A549 (cell line): ENCODE data around the gene SLC31A2. TPM values are rescaled to one million over a fixed set of nuclear protein-coding genes. Genes with fewer than 3 reads are reported as not detected.

Experiments used
- ATAC-seq, 2 experiments: fragments of 200-7000 bp in 1 of 2; fragments of >200 bp in 1 of 2; cut with Nextera tagmentation in 1 of 2; cut with Tn5 transposase in 1 of 2; 3 replicates each; pipeline versions ENCODE4 v1.8.0 to v1.9.1; 2018 to 2020; ENCODE audit warnings: mild to moderate bottlenecking in 1 of 2, moderate library complexity in 1 of 2
- CTCF ChIA-PET: fragments of 300-600 bp; sonication (Branson Sonifier 250); formaldehyde crosslinking; extraction: SDS; loops from one replicate; lab custom pipeline; 2021; ENCODE audit warnings: antibody characterized with exemption, inconsistent platforms; lab: Yijun Ruan, JAX
- POLR2A ChIA-PET: fragments of 350-600 bp; formaldehyde crosslinking; extraction: SDS; loops from one replicate; lab custom pipeline; 2021; ENCODE audit warnings: antibody characterized with exemption, inconsistent platforms; lab: Yijun Ruan, JAX
- DNase-seq, 2 experiments: peaks; one replicate each; pipeline versions ENCODE4 v3.0.0 to v3.0.0-alpha.2; 2011 to 2016; ENCODE audit warnings: low read depth in 1 of 2, low spot score in 1 of 2
- FAIRE-seq: peaks from 2 replicates; lab custom pipeline; 2011; peaks lifted over from hg19 to GRCh38; lab: Jason Lieb, UNC
- H3K27ac ChIP-seq, 2 experiments: fragments of >200 bp; sonication (Bioruptor Twin); formaldehyde crosslinking; 3 replicates each; pipeline ENCODE4 v1.5.1; 2016 to 2017
- H3K4me1 ChIP-seq: fragments of >200 bp; sonication (Bioruptor Twin); formaldehyde crosslinking; 3 replicates; pipeline ENCODE4 v1.6.1; 2016
- H3K4me2 ChIP-seq: fragments of >200 bp; sonication (Bioruptor Twin); formaldehyde crosslinking; 3 replicates; pipeline ENCODE4 v1.6.1; 2016
- H3K4me3 ChIP-seq: fragments of >200 bp; sonication (Bioruptor Twin); formaldehyde crosslinking; 3 replicates; pipeline ENCODE4 v1.5.1; 2016
- H3K9me3 ChIP-seq: fragments of >200 bp; sonication (Bioruptor Twin); formaldehyde crosslinking; 3 replicates; pipeline ENCODE4 v1.6.1; 2016
- BCL3 ChIP-seq: fragments of >200 bp; sonication (Bioruptor Twin); formaldehyde crosslinking; IDR thresholded peaks from 3 replicates; pipeline ENCODE4 v1.6.1; 2016
- CBX2 ChIP-seq: fragments of 200-600 bp; sonication (generic); IDR thresholded peaks from 2 replicates; pipeline ENCODE4 v1.6.1; 2016; ENCODE audit warnings: low read depth, mild to moderate bottlenecking, borderline replicate concordance
- CBX8 ChIP-seq: fragments of 200-600 bp; sonication (generic); IDR thresholded peaks from 2 replicates; pipeline ENCODE4 v1.6.1; 2016
- CHD2 ChIP-seq: fragments of 150-350 bp; IDR thresholded peaks from 2 replicates; pipeline ENCODE4 v1.6.1; 2014; ENCODE audit warnings: low read length; ENCODE audit not compliant: partially characterized antibody
- EHF ChIP-seq: fragments of 250-450 bp; sonication (Bioruptor Pico); IDR thresholded peaks from 2 replicates; pipeline ENCODE4 v1.5.0; 2020; ENCODE audit warnings: mild to moderate bottlenecking
- EP300 ChIP-seq, 2 experiments: fragments of >200 bp; sonication (Bioruptor Twin); formaldehyde crosslinking; IDR thresholded peaks; 2 replicates in 1 of 2; 3 replicates in 1 of 2; pipeline ENCODE4 v1.6.1; 2016 to 2017
- HDAC2 ChIP-seq: fragments of 200-600 bp; sonication (generic); IDR thresholded peaks from 2 replicates; pipeline ENCODE4 v1.6.1; 2016
- HOXA7 ChIP-seq: fragments of 250-450 bp; sonication (Bioruptor Pico); IDR thresholded peaks from 2 replicates; pipeline ENCODE4 v1.5.0; 2020; ENCODE audit warnings: mild to moderate bottlenecking, moderate library complexity
- HOXB13 ChIP-seq: fragments of 250-450 bp; sonication (Bioruptor Pico); IDR thresholded peaks from 2 replicates; pipeline ENCODE4 v1.5.0; 2020; ENCODE audit warnings: low read depth, mild to moderate bottlenecking, moderate library complexity
- HOXB5 ChIP-seq: fragments of 250-450 bp; sonication (Bioruptor Pico); IDR thresholded peaks from 2 replicates; pipeline ENCODE4 v1.5.0; 2020; ENCODE audit warnings: mild to moderate bottlenecking, moderate library complexity
- JUNB ChIP-seq: fragments of >200 bp; sonication (Bioruptor Twin); formaldehyde crosslinking; IDR thresholded peaks from 2 replicates; pipeline ENCODE4 v1.6.1; 2016
- MAZ ChIP-seq: fragments of 150-350 bp; IDR thresholded peaks from 2 replicates; pipeline ENCODE4 v1.6.1; 2014; ENCODE audit warnings: antibody characterized with exemption, low read depth, low read length, borderline replicate concordance
- NPAS2 ChIP-seq: fragments of 250-450 bp; sonication (Bioruptor Pico); IDR thresholded peaks from 2 replicates; pipeline ENCODE4 v1.8.0; 2022; ENCODE audit warnings: mild to moderate bottlenecking, moderate library complexity, borderline replicate concordance
- PBX3 ChIP-seq: IDR thresholded peaks from 2 replicates; pipeline ENCODE4 v1.6.1; 2012
- PHF8 ChIP-seq: fragments of 200-600 bp; sonication (generic); IDR thresholded peaks from 2 replicates; pipeline ENCODE4 v1.6.1; 2016; ENCODE audit warnings: low read depth, mild to moderate bottlenecking, antibody characterized with exemption, moderate library complexity, borderline replicate concordance
- POLR2AphosphoS2 ChIP-seq: conservative IDR thresholded peaks from 2 replicates; pipeline ENCODE4 v1.6.1; 2012; ENCODE audit warnings: low read length, improper control_type of control experiment, inconsistent platforms
- RARB ChIP-seq: fragments of 250-450 bp; sonication (Bioruptor Pico); IDR thresholded peaks from 2 replicates; pipeline ENCODE4 v1.8.0; 2021; ENCODE audit warnings: mild to moderate bottlenecking, moderate library complexity
- RCOR1 ChIP-seq: fragments of 150-350 bp; IDR thresholded peaks from 2 replicates; pipeline ENCODE4 v1.6.1; 2014; ENCODE audit warnings: antibody characterized with exemption, low read length, low read depth
- SMC3 ChIP-seq: fragments of >200 bp; sonication (Bioruptor Twin); formaldehyde crosslinking; IDR thresholded peaks from 3 replicates; pipeline ENCODE4 v1.6.1; 2018; ENCODE audit warnings: inconsistent platforms
- TP53 ChIP-seq: fragments of 250-450 bp; sonication (Bioruptor Pico); IDR thresholded peaks from 2 replicates; pipeline ENCODE4 v1.5.0; 2021; ENCODE audit warnings: mild to moderate bottlenecking, moderate library complexity
- ZSCAN20 ChIP-seq: fragments of 250-450 bp; sonication (Bioruptor Pico); IDR thresholded peaks from 2 replicates; pipeline ENCODE4 v1.8.0; 2022; ENCODE audit warnings: mild to moderate bottlenecking, moderate library complexity
- WGBS: methylation state at CpG from one replicate; pipeline ENCODE4 v1.1.6; 2017; ENCODE audit errors: missing lambda C conversion rate; 5-methylcytosine and 5-hydroxymethylcytosine counted together
- polyA plus RNA-seq, 4 experiments: library from polyadenylated mRNA; depleted of rRNA in 3 of 4; stranded (reverse); fragments of >200 nt; fragmentation: RNase III in 1 of 4; extraction: RNeasy Plus Mini Kit Qiagen cat#74134 plus additional on column Dnase treatment in 1 of 4; gene quantifications; 2 replicates in 3 of 4; 3 replicates in 1 of 4; pipeline ENCODE4 v1.2.3, GENCODE V29; 2011 to 2017
- TF ChIP-seq, protein P1 (sequence below): fragments of >200 bp; sonication (Bioruptor Twin); formaldehyde crosslinking; IDR thresholded peaks from 3 replicates; pipeline ENCODE4 v1.5.1; 2016
- TF ChIP-seq, protein P2 (sequence below): fragments of 250-450 bp; sonication (Bioruptor Pico); IDR thresholded peaks from 2 replicates; pipeline ENCODE4 v1.5.0; 2020; ENCODE audit warnings: low read depth, mild to moderate bottlenecking, moderate library complexity
- TF ChIP-seq, protein P3 (sequence below): fragments of 450-650 bp; IDR thresholded peaks from 2 replicates; pipeline ENCODE4 v1.6.1; 2014; ENCODE audit warnings: antibody characterized with exemption

SLC31A2 gene
- polyA plus RNA-seq, 2 of the 4 experiments (the other 2 are of a cell fraction), result 5.8 to 5.9 TPM

GRCh38 chr9:113154471-113154870, 3.7 kb downstream of the SLC31A2 start:
- WGBS, result 79% methylated on average over 6 of the region's 6 CpGs
- CTCF ChIA-PET, result interaction anchor here (0.9 to 1.2 kb wide), 2 partner anchors 42 to 334 kb away, joined by 3 read pairs; no protein-coding TSS in a partner anchor
- FAIRE-seq, result no peak
- POLR2A ChIA-PET, result interaction anchor here (0.8 kb wide), 1 partner anchor 67 kb away, joined by 5 read pairs; the partner anchor contains the start of genes FKBP15 and SLC31A1
- 0 out of 3 replicates have a peak, but pooled peaks cover 3% of the 10 kb centered on the region for H3K4me1 ChIP-seq
- no peaks in the 10 kb centered on the region for H3K9me3 ChIP-seq
- no peak overlapping the region for H3K4me3 ChIP-seq
- no peak for TF ChIP-seq HOXA7 (CRISPR knock-in tag)
- no peak for TF ChIP-seq MAZ
- TF ChIP-seq BCL3, result no peak
- TF ChIP-seq ZSCAN20 (CRISPR knock-in tag), result no peak
- TF ChIP-seq SMC3, result no peak
- no peak for TF ChIP-seq EP300 (IDR thresholded peaks at IDR 0.05)
- TF ChIP-seq, protein P1, sequence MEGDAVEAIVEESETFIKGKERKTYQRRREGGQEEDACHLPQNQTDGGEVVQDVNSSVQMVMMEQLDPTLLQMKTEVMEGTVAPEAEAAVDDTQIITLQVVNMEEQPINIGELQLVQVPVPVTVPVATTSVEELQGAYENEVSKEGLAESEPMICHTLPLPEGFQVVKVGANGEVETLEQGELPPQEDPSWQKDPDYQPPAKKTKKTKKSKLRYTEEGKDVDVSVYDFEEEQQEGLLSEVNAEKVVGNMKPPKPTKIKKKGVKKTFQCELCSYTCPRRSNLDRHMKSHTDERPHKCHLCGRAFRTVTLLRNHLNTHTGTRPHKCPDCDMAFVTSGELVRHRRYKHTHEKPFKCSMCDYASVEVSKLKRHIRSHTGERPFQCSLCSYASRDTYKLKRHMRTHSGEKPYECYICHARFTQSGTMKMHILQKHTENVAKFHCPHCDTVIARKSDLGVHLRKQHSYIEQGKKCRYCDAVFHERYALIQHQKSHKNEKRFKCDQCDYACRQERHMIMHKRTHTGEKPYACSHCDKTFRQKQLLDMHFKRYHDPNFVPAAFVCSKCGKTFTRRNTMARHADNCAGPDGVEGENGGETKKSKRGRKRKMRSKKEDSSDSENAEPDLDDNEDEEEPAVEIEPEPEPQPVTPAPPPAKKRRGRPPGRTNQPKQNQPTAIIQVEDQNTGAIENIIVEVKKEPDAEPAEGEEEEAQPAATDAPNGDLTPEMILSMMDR, result no peak
- no peak for TF ChIP-seq TP53 (CRISPR knock-in tag)
- TF ChIP-seq CBX2, result no peak
- TF ChIP-seq, protein P2, sequence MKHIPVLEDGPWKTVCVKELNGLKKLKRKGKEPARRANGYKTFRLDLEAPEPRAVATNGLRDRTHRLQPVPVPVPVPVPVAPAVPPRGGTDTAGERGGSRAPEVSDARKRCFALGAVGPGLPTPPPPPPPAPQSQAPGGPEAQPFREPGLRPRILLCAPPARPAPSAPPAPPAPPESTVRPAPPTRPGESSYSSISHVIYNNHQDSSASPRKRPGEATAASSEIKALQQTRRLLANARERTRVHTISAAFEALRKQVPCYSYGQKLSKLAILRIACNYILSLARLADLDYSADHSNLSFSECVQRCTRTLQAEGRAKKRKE (CRISPR knock-in tag), result no peak
- no peak for TF ChIP-seq RCOR1
- TF ChIP-seq PHF8, result no peak
- TF ChIP-seq POLR2AphosphoS2, result no peak
- TF ChIP-seq EHF (CRISPR knock-in tag), result no peak
- TF ChIP-seq RARB (CRISPR knock-in tag), result no peak
- TF ChIP-seq HOXB5, result no peak
- no peak for TF ChIP-seq NPAS2 (CRISPR knock-in tag)
- TF ChIP-seq CBX8, result no peak
- TF ChIP-seq, protein P3, sequence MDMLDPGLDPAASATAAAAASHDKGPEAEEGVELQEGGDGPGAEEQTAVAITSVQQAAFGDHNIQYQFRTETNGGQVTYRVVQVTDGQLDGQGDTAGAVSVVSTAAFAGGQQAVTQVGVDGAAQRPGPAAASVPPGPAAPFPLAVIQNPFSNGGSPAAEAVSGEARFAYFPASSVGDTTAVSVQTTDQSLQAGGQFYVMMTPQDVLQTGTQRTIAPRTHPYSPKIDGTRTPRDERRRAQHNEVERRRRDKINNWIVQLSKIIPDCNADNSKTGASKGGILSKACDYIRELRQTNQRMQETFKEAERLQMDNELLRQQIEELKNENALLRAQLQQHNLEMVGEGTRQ, result no peak
- DNase-seq, result no peak
- no peak overlapping the region for H3K27ac ChIP-seq
- ATAC-seq, result no peak
- H3K4me2 ChIP-seq, result no peak overlapping the region

DNA sequence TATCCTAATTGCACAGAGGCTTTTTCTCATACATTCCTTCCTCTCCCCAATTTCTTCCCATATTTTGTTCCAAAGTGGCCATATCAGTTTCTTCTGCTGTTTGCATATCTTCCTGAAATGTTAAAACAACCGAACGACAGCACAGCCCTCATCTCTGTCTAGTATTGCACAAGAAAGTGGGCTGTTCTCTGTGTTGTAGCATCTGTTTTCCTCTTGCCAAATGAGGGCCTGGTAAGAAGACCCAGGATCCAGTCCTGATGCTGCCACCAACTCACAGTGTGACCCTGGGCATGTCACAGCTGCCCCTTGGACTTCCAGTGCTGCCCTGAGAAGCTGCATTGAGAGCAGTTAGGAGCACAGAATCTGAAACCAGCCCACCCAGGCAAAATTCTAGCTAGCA, 4.1 kb downstream of the SLC31A2 start:
- ChIA-PET POLR2A (interaction anchor here (0.8 kb wide), 1 partner anchor 66 kb away, joined by 5 read pairs; the partner anchor contains the start of genes FKBP15 and SLC31A1), CTCF (interaction anchor here (0.9 to 1.7 kb wide), 2 partner anchors 9 to 42 kb away, joined by 3 to 5 read pairs; no protein-coding TSS in a partner anchor)
- Histone ChIP-seq H3K27ac (no peak overlapping the region), H3K4me3 (no peak overlapping the region), H3K4me1 (0 out of 3 replicates have a peak, but pooled peaks cover 3% of the 10 kb centered on the region), H3K4me2 (no peak overlapping the region), H3K9me3 (no peaks in the 10 kb centered on the region)
- no peak for DNase-seq
- no peak for FAIRE-seq
- ATAC-seq, result no peak
- 93% methylated on average over 2 of the region's 2 CpGs for WGBS
- TF ChIP-seq PBX3, result no peak
- TF ChIP-seq JUNB, result no peak
- no peak for TF ChIP-seq CHD2
- no peak for TF ChIP-seq HDAC2
- TF ChIP-seq HOXB13, result no peak
- no peak for TF ChIP-seq EHF (CRISPR knock-in tag)
- TF ChIP-seq ZSCAN20 (CRISPR knock-in tag), result no peak
